Fibroblast of lung (primary cell): ENCODE results near the gene NDST1.

Experiments used
- CTCF ChIP-seq, 2 donors: IDR thresholded peaks in 1 of 2; conservative IDR thresholded peaks in 1 of 2; 1 replicate in 1 of 2; 2 replicates in 1 of 2; pipeline ENCODE4 v1.5.1; 2011 to 2012; ENCODE audit warnings: low read length in 2 of 2, control low read depth in 1 of 2, inconsistent platforms in 1 of 2, low read depth in 1 of 2, mild to moderate bottlenecking in 1 of 2
- EZH2 ChIP-seq: IDR thresholded peaks from 2 replicates; pipeline ENCODE4 v1.5.1; 2012; ENCODE audit warnings: low read length, control low read depth, mild to moderate bottlenecking; ENCODE audit errors: missing control alignments

GRCh38 chr5:150513375-150514309 is 5.7 kb downstream of the NDST1 start:
- no peak for TF ChIP-seq EZH2
- peak in 1 of 2 donors; percentile 2 for TF ChIP-seq CTCF (conservative IDR thresholded peaks at IDR 0.05 in 1 of 2, IDR thresholded peaks at IDR 0.05 in 1 of 2; ENCODE audit: low read depth in 1 of 2, low read length in 2 of 2)
